Activated naive CD8-positive, alpha-beta T cell (primary cell): ENCODE measurements around the gene ATP2B3.

ENCODE experiments used
- H3K27ac Mint-ChIP-seq: one replicate; pipeline ENCODE4 v1.8.0; 2021; ENCODE audit warnings: mixed read lengths
- H3K27me3 Mint-ChIP-seq: one replicate; pipeline ENCODE4 v1.8.0; 2021; ENCODE audit warnings: mixed read lengths
- H3K36me3 Mint-ChIP-seq: one replicate; pipeline ENCODE4 v1.8.0; 2021; ENCODE audit warnings: mixed read lengths
- H3K4me1 Mint-ChIP-seq: one replicate; pipeline ENCODE4 v1.8.0; 2021; ENCODE audit warnings: low read depth, mixed read lengths
- H3K4me3 Mint-ChIP-seq: one replicate; pipeline ENCODE4 v1.8.0; 2021; ENCODE audit warnings: mild to moderate bottlenecking, mixed read lengths
- H3K9me3 Mint-ChIP-seq: one replicate; pipeline ENCODE4 v1.8.0; 2021; ENCODE audit warnings: low read depth, mixed read lengths

ATP2B3 gene

DNA sequence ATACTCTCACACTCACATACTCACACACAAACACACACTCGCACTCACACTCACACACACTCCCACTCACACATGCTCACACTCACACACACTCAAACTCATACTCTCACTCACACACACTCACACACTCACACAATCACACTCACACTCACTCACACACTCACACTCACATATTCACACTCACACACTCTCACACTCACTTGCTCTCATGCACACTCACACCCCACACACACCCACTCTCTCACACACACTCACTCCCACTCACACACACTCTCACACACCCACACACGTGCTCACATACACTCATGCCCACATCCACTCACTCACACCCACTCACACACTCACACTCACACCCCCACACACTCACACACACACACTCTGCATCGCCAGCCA, 4.9 kb upstream of the ATP2B3 start:
- Mint-ChIP-seq H3K4me3 (no peak overlapping the region), H3K27ac (no peak overlapping the region), H3K36me3 (no peaks in the 10 kb centered on the region), H3K4me1 (peaks cover 3% of the 10 kb centered on the region), H3K27me3 (peaks cover 4% of the 10 kb centered on the region), H3K9me3 (no peaks in the 10 kb centered on the region)

DNA sequence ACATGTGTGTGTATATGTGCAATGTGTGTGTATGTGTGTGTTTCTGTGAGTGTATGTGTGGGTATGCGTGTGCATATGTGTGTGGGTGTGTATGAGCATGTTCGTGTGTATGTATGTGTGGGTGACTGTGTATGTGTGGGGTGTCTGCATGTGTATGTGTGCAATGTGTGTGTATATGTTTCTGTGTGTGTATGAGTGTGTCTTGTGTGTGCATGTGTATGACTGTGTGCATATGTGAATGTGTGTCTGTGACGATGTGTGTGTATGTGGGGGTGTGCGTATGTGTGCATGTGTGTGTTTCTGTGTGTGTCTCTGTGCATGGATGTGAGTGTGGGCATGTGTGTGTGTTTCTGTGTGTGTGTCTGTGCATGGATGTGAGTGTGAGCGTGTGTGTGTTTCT, 4.2 kb upstream of the ATP2B3 start:
- Mint-ChIP-seq H3K36me3 (no peaks in the 10 kb centered on the region), H3K4me3 (no peak overlapping the region), H3K4me1 (peaks cover 3% of the 10 kb centered on the region), H3K27me3 (peaks cover 4% of the 10 kb centered on the region), H3K9me3 (no peaks in the 10 kb centered on the region), H3K27ac (no peak overlapping the region)

DNA sequence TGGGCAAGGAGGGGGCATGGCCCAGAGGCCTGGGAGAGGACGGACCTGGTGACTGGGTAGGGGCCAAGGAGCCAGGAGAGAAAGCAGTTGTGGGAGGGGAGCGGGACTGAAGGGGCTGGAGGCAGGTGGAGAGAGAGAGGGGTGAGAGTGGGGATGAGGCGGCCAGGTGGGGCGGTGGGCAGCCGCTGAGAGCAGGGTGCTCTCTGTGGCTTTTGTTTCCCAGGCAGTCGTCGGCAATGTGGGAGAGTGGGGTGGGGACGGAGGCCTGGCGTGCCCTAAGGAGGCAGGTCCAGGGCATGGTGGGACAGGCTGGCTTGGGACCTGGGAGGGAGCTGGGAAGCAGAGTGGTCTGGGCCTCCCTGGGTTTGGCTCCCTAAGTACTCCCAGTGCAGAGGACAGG, 3.2 kb upstream of the ATP2B3 start:
- no peaks in the 10 kb centered on the region for H3K9me3 Mint-ChIP-seq

DNA sequence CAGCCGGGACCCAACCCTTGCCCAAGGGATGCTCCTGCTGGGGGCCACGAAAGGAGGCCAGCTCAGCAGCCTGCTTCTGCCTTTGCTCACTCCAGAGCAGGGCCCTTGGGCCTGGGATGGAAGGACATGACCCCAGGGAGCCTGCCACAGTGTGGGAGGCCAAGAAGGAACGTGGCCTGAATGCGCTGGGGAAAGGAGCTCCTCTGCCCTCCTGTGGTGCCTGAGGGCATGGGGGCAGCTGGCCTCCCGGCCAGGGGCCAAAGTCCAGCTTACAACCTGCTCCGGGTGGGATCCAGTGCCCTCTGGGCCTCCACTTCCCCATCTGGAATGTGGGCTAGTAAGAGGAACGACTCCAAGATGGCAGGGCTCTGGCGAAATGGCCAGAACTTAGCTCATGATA, 2.0 kb upstream of the ATP2B3 start:
- Mint-ChIP-seq H3K27ac (no peak overlapping the region), H3K4me1 (peaks cover 5% of the 10 kb centered on the region), H3K4me3 (no peak overlapping the region), H3K9me3 (no peaks in the 10 kb centered on the region), H3K36me3 (no peaks in the 10 kb centered on the region), H3K27me3 (peaks cover 5% of the 10 kb centered on the region)

More for the DNA sequence above, 3.2 kb upstream of the ATP2B3 start:
- Mint-ChIP-seq H3K27me3 (peaks cover 4% of the 10 kb centered on the region), H3K4me3 (no peak overlapping the region), H3K27ac (no peak overlapping the region), H3K36me3 (no peaks in the 10 kb centered on the region), H3K4me1 (peaks cover 5% of the 10 kb centered on the region)

DNA sequence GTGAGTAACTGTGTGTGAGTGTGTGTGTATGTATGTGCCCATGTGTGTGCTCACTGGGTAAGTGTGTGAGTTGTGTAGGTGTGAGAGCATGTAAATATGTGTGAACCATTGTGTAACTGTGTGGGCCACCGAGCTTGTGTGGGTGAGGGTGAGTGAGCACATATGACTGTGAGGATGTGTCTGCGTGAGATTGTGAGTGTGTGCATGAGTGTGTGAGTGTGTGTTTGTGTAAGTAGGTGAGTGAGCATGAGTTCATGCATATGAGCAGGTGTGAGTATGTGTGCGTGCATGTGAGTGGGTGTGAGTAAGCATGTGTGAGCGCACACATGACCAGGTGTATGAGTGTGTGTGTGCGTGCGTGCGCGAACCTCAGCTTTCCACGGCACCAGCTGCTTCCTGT, 1.4 kb upstream of the ATP2B3 start:
- H3K27me3 Mint-ChIP-seq, result peaks cover 5% of the 10 kb centered on the region
- no peaks in the 10 kb centered on the region for H3K36me3 Mint-ChIP-seq
- no peak overlapping the region for H3K27ac Mint-ChIP-seq
- peak overlapping the region; percentile 1 for H3K4me3 Mint-ChIP-seq
- H3K9me3 Mint-ChIP-seq, result no peaks in the 10 kb centered on the region
- H3K4me1 Mint-ChIP-seq, result peaks cover 5% of the 10 kb centered on the region

DNA sequence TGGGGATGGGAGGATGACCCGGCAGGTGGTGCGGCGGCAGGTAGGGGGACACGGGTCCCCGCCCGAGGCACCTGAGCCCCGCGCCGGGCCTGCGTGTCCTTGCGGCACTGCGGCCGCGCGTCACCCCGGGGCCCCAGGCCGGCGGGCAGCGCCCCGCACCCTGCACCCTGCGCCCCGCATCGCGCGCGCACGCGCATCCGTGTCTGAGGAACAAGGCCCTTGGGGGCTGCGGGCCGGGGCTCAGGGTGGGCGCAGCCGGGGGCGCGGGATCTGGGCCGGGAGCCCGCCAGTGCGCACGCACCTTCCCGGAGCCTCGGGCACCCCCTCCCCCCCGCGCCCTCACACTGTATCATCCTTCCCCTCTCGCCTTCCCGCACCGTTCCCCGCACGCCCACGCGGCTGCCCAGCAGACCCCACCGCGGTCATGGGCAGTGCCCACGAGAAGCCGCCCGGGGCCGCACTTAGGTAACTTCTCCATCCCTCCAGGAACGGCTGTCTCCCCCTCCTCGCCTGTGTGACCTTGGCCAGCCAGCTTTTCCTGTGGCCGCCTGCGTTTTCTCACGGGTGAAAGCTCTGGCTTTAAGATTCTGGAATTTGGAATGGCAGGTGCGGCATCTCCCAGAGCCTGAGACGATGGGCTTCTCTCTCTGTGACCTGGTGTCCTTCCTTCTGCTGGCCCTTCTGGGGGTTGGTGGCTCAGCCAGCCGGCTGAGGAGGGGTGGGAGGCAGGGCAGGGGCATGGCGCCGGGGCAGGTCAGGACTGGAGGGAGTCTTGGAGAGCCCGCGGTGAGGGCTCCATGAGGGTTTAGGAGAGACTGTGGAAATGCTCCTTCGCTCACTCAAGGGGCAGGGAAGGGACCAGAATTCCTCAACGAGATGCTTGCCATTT, 748 bp downstream of the ATP2B3 start:
- Mint-ChIP-seq H3K9me3 (no peaks in the 10 kb centered on the region), H3K4me3 (peak overlapping the region; percentile 27), H3K27ac (no peak overlapping the region), H3K4me1 (peaks cover 5% of the 10 kb centered on the region), H3K27me3 (peaks cover 5% of the 10 kb centered on the region), H3K36me3 (no peaks in the 10 kb centered on the region)

DNA sequence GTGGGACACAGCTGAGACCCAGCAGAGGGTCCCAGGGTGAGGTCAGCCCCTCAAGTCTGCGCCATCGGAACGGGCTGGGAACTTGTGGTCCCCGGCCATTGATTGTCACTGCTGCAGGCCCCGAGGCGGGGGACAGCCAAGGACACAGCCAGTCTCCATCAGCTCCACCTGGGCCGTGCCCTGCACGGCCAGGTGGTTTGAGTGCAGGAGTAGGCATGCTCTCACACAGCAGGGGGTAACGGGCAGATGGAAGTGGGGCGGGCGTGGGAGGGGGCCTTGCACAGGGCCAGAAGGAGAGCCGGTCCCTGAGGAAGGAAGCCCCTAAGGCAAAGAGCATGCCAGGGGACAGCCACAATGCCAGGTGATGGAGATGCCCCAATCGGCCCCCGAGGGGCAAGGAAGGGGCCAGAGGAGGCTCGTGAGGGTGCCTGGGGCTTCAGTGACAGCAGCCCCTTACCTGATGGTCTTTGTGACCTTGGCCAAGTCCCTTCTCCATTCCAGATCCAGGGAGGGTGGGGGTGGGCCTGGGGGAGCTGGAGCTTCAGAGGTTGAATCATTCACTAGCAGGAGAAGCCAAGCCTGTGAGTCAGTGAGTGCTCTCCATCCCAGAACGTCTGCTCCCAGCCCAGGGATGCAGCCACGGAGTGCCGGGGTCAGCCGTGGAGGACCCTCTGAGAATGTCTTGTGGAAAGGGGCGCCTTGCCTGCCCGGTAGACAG, 2.3 kb downstream of the ATP2B3 start:
- H3K27me3 Mint-ChIP-seq, result peaks cover 5% of the 10 kb centered on the region
- peaks cover 5% of the 10 kb centered on the region for H3K4me1 Mint-ChIP-seq
- H3K27ac Mint-ChIP-seq, result no peak overlapping the region
- no peaks in the 10 kb centered on the region for H3K9me3 Mint-ChIP-seq
- H3K4me3 Mint-ChIP-seq, result no peak overlapping the region
- no peaks in the 10 kb centered on the region for H3K36me3 Mint-ChIP-seq

GRCh38 chrX:153520287-153520917, 3.0 kb downstream of the ATP2B3 start:
- H3K4me1 Mint-ChIP-seq, result peaks cover 5% of the 10 kb centered on the region
- no peak overlapping the region for H3K4me3 Mint-ChIP-seq
- H3K27me3 Mint-ChIP-seq, result peaks cover 5% of the 10 kb centered on the region
- no peaks in the 10 kb centered on the region for H3K9me3 Mint-ChIP-seq
- no peaks in the 10 kb centered on the region for H3K36me3 Mint-ChIP-seq
- H3K27ac Mint-ChIP-seq, result no peak overlapping the region

GRCh38 chrX:153521034-153521433, 3.6 kb downstream of the ATP2B3 start:
- Mint-ChIP-seq H3K4me1 (peaks cover 3% of the 10 kb centered on the region), H3K4me3 (no peak overlapping the region), H3K9me3 (no peaks in the 10 kb centered on the region), H3K36me3 (no peaks in the 10 kb centered on the region), H3K27ac (no peak overlapping the region), H3K27me3 (peaks cover 2% of the 10 kb centered on the region)

GRCh38 chrX:153522259-153522658, 4.8 kb downstream of the ATP2B3 start:
- no peak overlapping the region for H3K4me3 Mint-ChIP-seq
- no peak overlapping the region for H3K27ac Mint-ChIP-seq

DNA sequence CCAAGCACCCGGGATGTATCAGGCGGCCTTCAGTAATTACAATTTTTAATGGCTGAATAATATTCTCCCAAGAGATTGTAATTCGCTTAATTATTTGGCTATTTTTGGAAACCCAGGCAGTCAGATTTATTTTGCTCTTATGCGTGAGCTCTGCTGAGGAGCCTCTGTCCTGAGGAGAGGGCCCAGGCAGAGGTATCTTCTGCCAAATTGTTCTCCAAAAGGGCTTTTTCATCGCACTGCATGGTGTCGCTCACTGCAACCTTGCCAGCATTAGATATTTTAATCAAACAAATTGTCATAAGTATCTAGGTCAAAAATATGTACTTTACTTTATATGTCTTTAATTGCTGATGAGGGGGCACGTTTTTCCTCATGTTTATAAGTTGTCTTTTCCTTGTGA, 5.8 kb downstream of the ATP2B3 start:
- Mint-ChIP-seq H3K9me3 (no peaks in the 10 kb centered on the region), H3K27me3 (peaks cover 1% of the 10 kb centered on the region), H3K36me3 (no peaks in the 10 kb centered on the region), H3K27ac (no peak overlapping the region), H3K4me3 (no peak overlapping the region), H3K4me1 (peaks cover 1% of the 10 kb centered on the region)

More at GRCh38 chrX:153522259-153522658, 4.8 kb downstream of the ATP2B3 start:
- Mint-ChIP-seq H3K27me3 (peaks cover 1% of the 10 kb centered on the region), H3K9me3 (no peaks in the 10 kb centered on the region), H3K4me1 (peaks cover 2% of the 10 kb centered on the region), H3K36me3 (no peaks in the 10 kb centered on the region)

DNA sequence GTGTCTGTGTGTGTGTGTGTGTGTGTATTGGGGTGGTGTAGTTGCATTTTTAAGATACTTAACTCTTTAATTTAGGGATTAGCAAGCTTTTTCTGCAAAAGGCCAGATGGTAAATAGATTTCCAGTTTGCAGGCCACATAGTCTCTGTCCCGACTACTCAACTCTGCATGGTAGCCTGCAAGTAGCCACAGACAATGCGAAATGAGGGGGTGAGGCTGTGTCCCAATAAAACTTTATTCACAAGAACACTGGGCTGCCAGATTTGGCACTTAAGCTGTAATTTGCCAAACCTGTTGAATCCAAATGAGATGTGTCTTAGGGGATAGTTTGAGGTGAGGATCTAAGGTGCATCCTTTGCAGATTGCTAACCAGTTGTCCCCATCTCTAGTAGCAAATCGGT, 6.8 kb downstream of the ATP2B3 start:
- Mint-ChIP-seq H3K9me3 (no peaks in the 10 kb centered on the region), H3K4me1 (no peaks in the 10 kb centered on the region), H3K36me3 (no peaks in the 10 kb centered on the region), H3K4me3 (no peak overlapping the region), H3K27me3 (peaks cover 1% of the 10 kb centered on the region), H3K27ac (no peak overlapping the region)

DNA sequence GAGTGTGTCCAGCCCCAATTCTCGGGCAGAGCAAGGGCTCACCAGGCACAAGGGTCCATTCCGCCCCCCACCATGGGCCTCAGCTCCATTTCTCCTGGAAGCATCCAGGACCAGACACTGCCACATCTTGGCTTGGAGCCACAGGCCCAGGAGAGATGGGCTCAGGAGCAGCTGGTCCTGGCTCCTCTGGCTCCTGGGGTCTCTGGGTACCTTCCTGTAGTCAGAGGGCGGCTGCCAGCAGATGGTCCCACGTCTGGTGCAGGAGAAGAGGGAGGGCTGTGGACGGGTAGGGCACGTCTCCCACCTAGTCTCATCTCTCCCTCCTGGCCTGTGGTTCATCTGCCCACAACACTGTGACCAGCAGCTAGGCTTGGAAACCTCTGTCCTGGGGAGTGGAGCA, 8.0 kb downstream of the ATP2B3 start:
- Mint-ChIP-seq H3K27ac (no peak overlapping the region), H3K9me3 (no peaks in the 10 kb centered on the region), H3K4me3 (no peak overlapping the region), H3K27me3 (no peaks in the 10 kb centered on the region), H3K4me1 (no peaks in the 10 kb centered on the region), H3K36me3 (no peaks in the 10 kb centered on the region)

- Mint-ChIP-seq H3K36me3 (no peaks in the 10 kb centered on the region), H3K4me3 (no peak overlapping the region), H3K27ac (no peak overlapping the region), H3K27me3 (no peaks in the 10 kb centered on the region), H3K9me3 (no peaks in the 10 kb centered on the region), H3K4me1 (no peaks in the 10 kb centered on the region)
Observed at GRCh38 chrX:153526042-153526441, 8.6 kb downstream of the ATP2B3 start.

- Mint-ChIP-seq H3K36me3 (no peaks in the 10 kb centered on the region), H3K4me3 (no peak overlapping the region), H3K4me1 (no peaks in the 10 kb centered on the region), H3K27me3 (no peaks in the 10 kb centered on the region), H3K27ac (no peak overlapping the region), H3K9me3 (no peaks in the 10 kb centered on the region)
Observed at GRCh38 chrX:153526801-153527200, 9.4 kb downstream of the ATP2B3 start.
